Adrenal gland (tissue), 5 donors: ENCODE data around the gene C1orf50.

Experiments
- CTCF ChIP-seq, 6 experiments: fragments of 450-650 bp in 4 of 6; fragments of 200-600 bp in 2 of 6; sonication (generic) in 1 of 6; IDR thresholded peaks; 1 replicate in 5 of 6; 2 replicates in 1 of 6; pipeline versions ENCODE4 v1.5.1 to v1.8.0; 2016 to 2021; ENCODE audit warnings: antibody characterized with exemption in 6 of 6, mild to moderate bottlenecking in 2 of 6, moderate library complexity in 1 of 6
- POLR2A ChIP-seq, 2 donors: fragments of 450-650 bp; IDR thresholded peaks; one replicate each; pipeline ENCODE4 v1.6.1; 2017; ENCODE audit warnings: antibody characterized with exemption in 2 of 2, mild to moderate bottlenecking in 2 of 2, moderate library complexity in 1 of 2
- donor health status: DM: no; HTN: no; CAD: no.

GRCh38 chr1:42733415-42734200 lies 33.4 kb upstream of the C1orf50 start:
- TF ChIP-seq CTCF (IDR thresholded peaks at IDR 0.05) (no peak), POLR2A (IDR thresholded peaks at IDR 0.05) (no peak)
